Duodenal mucosa (tissue), 2 donors: ENCODE measurements around the gene PHF21B.

Experiments used
- H3K27ac ChIP-seq: one replicate; pipeline ENCODE4 v1.7.0; 2013; ENCODE audit warnings: low read depth, low read length
- H3K27me3 ChIP-seq, 2 donors: one replicate each; pipeline ENCODE4 v1.7.0; 2013; ENCODE audit warnings: low read length in 2 of 2, control low read depth in 1 of 2; ENCODE audit not compliant: insufficient read depth in 2 of 2, control insufficient read depth in 1 of 2
- H3K36me3 ChIP-seq, 2 donors: one replicate each; pipeline ENCODE4 v1.7.0; 2013; ENCODE audit warnings: low read length in 2 of 2, control low read depth in 1 of 2; ENCODE audit not compliant: insufficient read depth in 2 of 2, control insufficient read depth in 1 of 2
- H3K4me1 ChIP-seq, 2 donors: one replicate each; pipeline ENCODE4 v1.7.0; 2013; ENCODE audit warnings: low read length in 2 of 2, control low read depth in 1 of 2; ENCODE audit not compliant: insufficient read depth in 2 of 2, control insufficient read depth in 1 of 2
- H3K4me3 ChIP-seq, 2 donors: one replicate each; pipeline ENCODE4 v1.7.0; 2013; ENCODE audit warnings: low read length in 2 of 2, low read depth in 1 of 2
- H3K9ac ChIP-seq, 2 donors: one replicate each; pipeline ENCODE4 v1.7.0; 2013; ENCODE audit warnings: low read length in 2 of 2, low read depth in 1 of 2
- H3K9me3 ChIP-seq, 2 donors: one replicate each; pipeline ENCODE4 v1.7.0; 2013; ENCODE audit warnings: low read length in 2 of 2, control low read depth in 1 of 2; ENCODE audit not compliant: control insufficient read depth in 1 of 2

The PHF21B gene

DNA sequence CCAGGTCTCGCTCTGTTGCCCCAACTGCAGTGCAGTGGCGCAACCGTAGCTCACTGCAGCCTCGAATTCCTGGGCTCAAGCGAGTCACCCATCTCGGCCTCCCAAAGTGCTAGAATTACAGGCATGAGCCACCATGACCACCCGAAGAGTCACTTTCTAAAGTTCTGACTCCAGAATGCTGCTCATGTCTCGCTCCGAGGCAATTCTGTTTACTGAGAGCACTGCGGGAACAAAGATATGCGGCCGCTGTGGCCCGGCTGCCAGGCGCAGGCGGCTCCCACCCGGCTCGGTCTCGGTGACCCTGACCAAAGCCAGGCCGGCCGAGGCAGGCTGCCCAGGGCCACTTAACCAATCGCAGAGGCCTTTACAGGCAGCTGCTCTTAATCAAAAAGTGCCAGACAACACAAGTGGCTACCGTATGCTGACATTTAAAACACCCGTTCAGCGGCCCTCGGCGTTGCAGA is 78.7 kb downstream of the PHF21B start:
- Histone ChIP-seq H3K9me3 (no peaks in the 10 kb centered on the region), H3K9ac (no peak overlapping the region), H3K27me3 (peaks cover 0 to 4% of the 10 kb centered on the region in 2 donors), H3K27ac (no peak overlapping the region), H3K36me3 (no peaks in the 10 kb centered on the region), H3K4me1 (no peaks in the 10 kb centered on the region), H3K4me3 (no peak overlapping the region)

DNA sequence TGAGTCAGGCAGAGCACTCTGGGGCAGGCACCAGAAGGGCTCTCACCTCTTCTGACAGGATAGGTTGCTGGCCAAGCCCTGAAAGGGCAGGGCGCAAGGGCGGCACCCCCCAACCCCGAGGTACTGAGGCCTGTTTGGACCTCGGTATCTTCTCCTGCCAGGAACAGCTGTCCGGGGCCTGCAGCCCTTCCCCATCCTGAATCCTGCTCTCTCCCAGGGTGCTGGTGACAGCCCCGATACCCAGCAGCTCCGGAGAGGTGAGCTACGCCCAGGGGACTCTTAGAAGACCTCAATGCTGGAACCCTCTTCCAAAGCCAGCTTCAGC is 79.1 kb downstream of the PHF21B start:
- Histone ChIP-seq H3K9me3 (no peaks in the 10 kb centered on the region), H3K36me3 (no peaks in the 10 kb centered on the region), H3K27ac (no peak overlapping the region)

DNA sequence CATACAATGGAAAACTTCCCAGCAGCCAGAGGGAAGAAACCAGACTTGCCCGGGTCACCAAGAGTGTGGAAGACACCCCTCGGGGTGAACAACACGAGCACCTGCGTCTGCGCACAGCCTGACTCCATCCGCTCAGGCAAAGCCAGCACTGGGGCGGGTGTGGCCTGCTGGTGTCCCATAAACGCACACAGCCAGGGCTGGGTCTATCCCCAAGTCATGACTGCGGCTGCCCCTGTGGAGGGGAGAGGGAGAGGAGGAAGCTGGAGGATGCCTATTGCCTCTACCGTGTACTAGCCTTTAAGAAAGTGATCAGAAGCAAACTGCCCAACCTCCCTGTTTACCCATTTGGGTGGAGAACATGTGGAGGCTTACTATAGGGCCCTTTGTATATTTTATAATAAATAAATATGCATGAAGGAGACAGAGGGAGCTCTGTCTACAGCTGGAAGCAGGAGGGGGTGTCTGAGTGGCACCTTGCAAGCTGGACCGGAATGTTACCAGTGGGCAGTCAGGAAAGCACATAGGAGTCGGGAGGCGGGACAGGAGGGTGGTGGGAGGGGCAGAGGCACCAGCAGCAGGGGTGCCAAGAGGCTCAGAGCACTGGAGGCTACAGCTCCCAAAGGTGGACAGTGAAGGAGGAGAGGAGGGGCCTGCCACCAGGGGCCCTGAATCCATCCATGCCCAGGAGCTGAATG is 79.6 kb downstream of the PHF21B start:
- H3K9me3 ChIP-seq: no peaks in the 10 kb centered on the region
- H3K27me3 ChIP-seq: peaks cover 0 to 4% of the 10 kb centered on the region in 2 donors
- no peak overlapping the region for H3K27ac ChIP-seq
- no peaks in the 10 kb centered on the region for H3K4me1 ChIP-seq
- H3K4me3 ChIP-seq: no peak overlapping the region
- H3K36me3 ChIP-seq: no peaks in the 10 kb centered on the region
- H3K9ac ChIP-seq: no peak overlapping the region

More for the DNA sequence above, 79.1 kb downstream of the PHF21B start:
- peaks cover 0 to 4% of the 10 kb centered on the region in 2 donors for H3K27me3 ChIP-seq
- no peaks in the 10 kb centered on the region for H3K4me1 ChIP-seq
- H3K9ac ChIP-seq: no peak overlapping the region
- H3K4me3 ChIP-seq: no peak overlapping the region

DNA sequence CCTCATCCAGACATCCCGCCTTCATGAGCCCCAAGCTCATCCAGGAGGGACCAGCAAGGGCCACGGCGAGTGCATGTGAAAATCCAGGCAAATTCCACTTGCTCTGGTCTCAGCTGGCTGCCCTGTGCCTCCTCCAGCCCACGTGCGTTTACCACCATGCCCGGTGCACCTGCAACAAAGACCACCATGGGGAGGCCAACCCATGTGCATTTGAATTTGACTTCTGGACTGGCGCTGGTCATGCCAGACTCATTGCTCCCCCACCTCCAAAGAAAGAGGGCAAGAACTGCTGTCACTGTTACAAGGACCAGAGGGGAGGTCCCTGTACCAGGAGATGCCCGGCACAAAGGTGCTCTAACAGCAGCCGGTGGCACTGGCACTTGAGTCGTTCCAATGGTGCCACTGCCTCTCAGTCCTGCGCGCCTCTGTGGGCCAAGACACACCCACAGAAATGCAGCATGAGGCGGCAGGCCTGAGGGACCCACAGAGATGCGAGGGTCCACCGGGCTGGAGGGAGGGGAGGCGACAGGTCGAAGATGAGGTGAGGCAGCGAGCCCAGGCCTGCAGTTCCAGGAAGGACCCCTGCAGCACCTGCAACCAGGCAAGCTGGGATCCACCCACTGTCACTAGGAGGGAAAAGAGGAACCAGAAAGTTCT is 80.3 kb downstream of the PHF21B start:
- Histone ChIP-seq H3K9me3 (no peaks in the 10 kb centered on the region), H3K4me1 (no peaks in the 10 kb centered on the region), H3K27ac (no peak overlapping the region), H3K9ac (no peak overlapping the region), H3K4me3 (no peak overlapping the region), H3K27me3 (peaks cover 0 to 4% of the 10 kb centered on the region in 2 donors), H3K36me3 (no peaks in the 10 kb centered on the region)

DNA sequence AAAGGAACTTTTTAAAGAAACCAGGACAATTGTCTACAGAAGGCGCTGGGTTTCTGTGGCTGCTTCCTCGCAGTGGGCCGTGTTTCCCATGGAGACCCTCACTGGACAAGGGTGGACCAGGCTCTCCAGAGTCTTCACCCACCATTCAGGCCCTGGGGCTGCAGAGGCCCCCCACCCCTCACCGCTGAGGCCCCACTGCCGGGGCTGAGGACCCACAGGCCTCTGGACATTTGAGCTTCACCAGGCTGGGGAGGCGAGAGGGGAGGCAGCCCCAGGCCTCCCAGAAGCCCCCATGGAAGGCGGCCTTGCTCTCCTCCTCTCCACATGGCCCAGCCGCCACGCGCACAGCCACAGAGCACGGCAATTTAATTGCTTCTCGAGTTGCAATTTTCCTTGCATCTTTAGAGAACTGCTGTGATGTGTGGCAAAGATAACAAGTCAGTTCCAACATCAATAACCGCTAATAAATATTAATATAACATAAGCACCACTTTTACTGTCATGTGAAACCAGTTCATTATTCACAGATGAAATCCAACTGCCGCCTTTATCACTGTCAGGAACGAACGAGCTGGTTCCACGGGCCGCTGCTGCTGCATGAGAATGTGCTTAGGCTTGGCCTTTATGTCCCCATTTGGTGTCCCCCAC is 81.0 kb downstream of the PHF21B start:
- Histone ChIP-seq H3K27me3 (peaks cover 0 to 4% of the 10 kb centered on the region in 2 donors), H3K27ac (no peak overlapping the region), H3K4me3 (no peak overlapping the region), H3K9me3 (no peaks in the 10 kb centered on the region), H3K9ac (no peak overlapping the region), H3K4me1 (no peaks in the 10 kb centered on the region), H3K36me3 (no peaks in the 10 kb centered on the region)

DNA sequence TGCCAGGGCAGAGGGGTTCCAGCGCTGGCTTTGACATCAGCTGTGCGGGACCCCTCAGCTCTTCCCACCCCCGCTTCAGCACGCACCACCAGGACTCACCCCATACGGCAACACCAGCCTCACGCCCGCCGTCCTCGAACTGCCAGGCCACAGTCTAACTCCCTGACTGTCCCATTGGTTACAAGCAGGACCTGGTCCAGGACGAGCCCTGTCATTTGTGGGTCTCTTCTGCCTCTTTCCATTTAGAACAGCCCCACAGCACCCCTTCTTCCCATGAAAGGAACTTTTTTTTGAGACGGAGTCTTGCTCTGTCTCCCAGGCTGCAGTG is 81.7 kb downstream of the PHF21B start:
- H3K9me3 ChIP-seq: no peaks in the 10 kb centered on the region
- no peak overlapping the region for H3K9ac ChIP-seq
- no peak overlapping the region for H3K4me3 ChIP-seq
- no peaks in the 10 kb centered on the region for H3K4me1 ChIP-seq
- H3K36me3 ChIP-seq: no peaks in the 10 kb centered on the region
- H3K27me3 ChIP-seq: peaks cover 0 to 4% of the 10 kb centered on the region in 2 donors
- H3K27ac ChIP-seq: no peak overlapping the region

DNA sequence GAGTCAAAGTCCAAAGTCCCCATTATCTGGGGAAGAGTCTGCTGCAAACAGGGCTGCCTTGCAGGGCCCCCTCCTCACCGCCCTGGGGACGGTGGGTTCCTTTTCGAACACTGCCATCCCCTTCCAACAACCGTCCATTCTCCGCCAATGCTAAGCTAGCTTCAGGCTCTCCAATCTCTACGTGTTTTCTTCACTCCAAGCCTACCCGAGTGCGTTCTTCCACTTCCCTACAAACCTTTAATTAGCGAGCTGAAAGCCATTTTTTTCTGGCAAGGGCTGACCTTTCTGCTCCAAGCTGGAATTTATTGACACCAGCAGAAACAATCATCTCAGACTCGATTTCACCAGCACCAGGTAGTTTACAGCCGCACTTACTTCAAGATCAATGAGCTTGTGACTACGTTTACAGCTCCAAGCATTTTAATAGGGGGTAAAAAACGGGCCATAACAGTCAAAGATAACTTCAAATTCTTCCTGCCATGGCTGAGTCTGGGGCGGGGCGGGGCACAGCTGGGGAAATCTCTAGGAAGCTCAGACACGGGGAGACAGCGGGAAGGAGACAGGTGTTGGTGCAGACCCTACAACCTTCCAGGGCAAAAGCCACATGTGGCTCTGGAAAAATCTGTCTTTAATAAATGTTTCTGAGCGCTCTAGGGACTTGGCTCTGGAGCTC is 82.2 kb downstream of the PHF21B start:
- peaks cover 0 to 4% of the 10 kb centered on the region in 2 donors for H3K27me3 ChIP-seq
- no peaks in the 10 kb centered on the region for H3K4me1 ChIP-seq
- no peak overlapping the region for H3K27ac ChIP-seq
- no peaks in the 10 kb centered on the region for H3K36me3 ChIP-seq
- H3K9ac ChIP-seq: no peak overlapping the region
- H3K9me3 ChIP-seq: no peaks in the 10 kb centered on the region
- no peak overlapping the region for H3K4me3 ChIP-seq

DNA sequence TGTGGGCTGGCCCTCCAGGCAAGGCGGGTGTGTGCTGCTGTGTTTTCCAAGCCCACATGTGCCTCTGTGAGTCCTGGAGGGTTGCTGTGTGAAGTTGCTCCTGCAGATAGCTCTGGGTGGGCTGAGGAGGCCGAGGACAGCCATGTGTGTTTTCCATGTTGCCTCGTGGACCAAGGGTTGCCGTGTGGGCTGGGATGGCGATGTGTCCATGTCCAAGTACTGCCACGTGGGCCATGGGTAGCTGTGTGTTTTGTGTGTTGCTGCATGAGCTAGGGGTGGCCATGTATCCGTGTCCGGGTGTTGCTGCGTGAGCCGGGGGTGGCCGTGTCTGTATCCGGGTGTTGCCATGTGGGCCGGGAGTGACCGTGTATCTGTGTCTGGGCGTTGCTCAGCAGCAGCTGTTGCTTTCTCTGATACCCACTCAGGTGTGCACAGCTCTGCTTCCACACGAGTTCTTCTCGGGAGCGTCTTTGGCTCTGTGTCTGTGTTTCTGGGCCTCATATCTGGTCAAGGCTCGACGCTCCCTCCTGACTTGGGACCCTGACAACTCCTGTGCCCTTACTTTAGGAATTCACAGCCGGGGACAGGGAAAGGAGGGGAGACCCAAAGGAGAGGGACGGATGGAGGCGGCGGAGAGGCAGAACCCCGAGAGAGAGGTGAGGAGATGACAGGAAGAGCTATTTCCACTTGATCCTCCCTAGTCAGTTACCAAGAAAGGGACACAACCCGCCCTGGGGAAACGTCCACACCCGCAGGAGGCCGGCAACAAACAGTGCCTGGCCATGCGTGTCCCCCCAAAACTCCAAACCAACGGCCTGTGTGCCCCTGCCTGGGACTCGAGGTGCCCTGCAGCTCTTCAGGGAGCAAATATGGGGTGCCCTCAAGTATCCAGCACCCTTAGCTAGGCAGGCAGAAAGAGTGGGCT is 83.1 kb downstream of the PHF21B start:
- Histone ChIP-seq H3K36me3 (no peaks in the 10 kb centered on the region), H3K9ac (no peak overlapping the region), H3K9me3 (no peaks in the 10 kb centered on the region), H3K4me1 (no peaks in the 10 kb centered on the region), H3K4me3 (no peak overlapping the region), H3K27ac (no peak overlapping the region), H3K27me3 (peaks cover 0 to 4% of the 10 kb centered on the region in 2 donors)

DNA sequence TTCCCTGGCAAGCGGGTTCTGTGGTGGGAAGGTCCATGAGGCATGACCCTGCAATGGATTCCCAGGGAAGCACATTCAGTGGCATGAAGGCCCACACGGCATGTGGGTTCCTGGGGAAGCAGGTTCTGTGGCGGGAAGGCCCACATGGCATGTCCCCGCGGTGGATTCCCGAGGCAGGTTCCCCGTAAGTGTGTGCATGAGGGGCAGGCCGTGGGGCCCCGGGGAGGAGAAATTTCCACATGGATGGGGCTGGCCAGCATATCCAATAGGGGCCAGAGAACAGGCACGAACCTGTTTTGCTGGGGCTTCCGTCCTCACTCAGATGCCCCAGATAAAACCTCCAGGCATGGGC is 83.7 kb downstream of the PHF21B start:
- Histone ChIP-seq H3K36me3 (no peaks in the 10 kb centered on the region), H3K27me3 (peaks cover 0 to 4% of the 10 kb centered on the region in 2 donors), H3K9me3 (no peaks in the 10 kb centered on the region), H3K4me1 (no peaks in the 10 kb centered on the region), H3K9ac (no peak overlapping the region), H3K4me3 (no peak overlapping the region), H3K27ac (no peak overlapping the region)
